C4-2B (cell line): ENCODE results near the gene NDUFB2.
A peak's percentile ranks its signal among the peaks of the same experiment; 100 is the strongest.
"Not testable (repeated sequence)": the region's sequence is repeated elsewhere in the genome, so short reads cannot be mapped to it uniquely, and the experiment has no call there.

Experiments
- H3K27ac ChIP-seq: fragments of 450-650 bp; 2 replicates; pipeline ENCODE4 v1.5.1; 2017
- ZFX ChIP-seq: fragments of 450-650 bp; IDR thresholded peaks from 2 replicates; pipeline ENCODE4 v1.6.1; 2017
- TF ChIP-seq, protein P1 (sequence below): fragments of 450-650 bp; conservative IDR thresholded peaks from 2 replicates; pipeline ENCODE4 v1.5.1; 2017; ENCODE audit warnings: mild to moderate bottlenecking

Gene NDUFB2

DNA sequence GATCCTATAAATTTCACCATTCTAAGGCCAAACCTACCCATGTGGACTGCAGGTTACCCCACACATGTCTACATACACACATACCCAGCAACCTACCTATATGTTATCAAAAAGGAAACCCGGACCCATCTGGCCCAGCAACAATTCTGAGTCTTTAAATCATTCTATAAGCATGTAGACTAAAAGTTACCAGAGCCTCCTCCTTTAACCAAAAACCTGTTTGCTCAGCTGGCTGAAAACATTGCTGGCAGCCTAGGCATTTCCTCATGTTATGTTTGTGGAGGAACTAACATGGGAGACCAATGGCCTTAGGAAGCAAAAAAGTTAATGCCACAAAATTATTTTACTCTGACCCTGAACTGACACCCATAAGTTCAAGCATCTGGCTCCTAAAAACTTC lies 29.0 kb upstream of the NDUFB2 start:
- TF ChIP-seq, protein P1, sequence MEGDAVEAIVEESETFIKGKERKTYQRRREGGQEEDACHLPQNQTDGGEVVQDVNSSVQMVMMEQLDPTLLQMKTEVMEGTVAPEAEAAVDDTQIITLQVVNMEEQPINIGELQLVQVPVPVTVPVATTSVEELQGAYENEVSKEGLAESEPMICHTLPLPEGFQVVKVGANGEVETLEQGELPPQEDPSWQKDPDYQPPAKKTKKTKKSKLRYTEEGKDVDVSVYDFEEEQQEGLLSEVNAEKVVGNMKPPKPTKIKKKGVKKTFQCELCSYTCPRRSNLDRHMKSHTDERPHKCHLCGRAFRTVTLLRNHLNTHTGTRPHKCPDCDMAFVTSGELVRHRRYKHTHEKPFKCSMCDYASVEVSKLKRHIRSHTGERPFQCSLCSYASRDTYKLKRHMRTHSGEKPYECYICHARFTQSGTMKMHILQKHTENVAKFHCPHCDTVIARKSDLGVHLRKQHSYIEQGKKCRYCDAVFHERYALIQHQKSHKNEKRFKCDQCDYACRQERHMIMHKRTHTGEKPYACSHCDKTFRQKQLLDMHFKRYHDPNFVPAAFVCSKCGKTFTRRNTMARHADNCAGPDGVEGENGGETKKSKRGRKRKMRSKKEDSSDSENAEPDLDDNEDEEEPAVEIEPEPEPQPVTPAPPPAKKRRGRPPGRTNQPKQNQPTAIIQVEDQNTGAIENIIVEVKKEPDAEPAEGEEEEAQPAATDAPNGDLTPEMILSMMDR = no peak
- TF ChIP-seq ZFX = no peak
- peak overlapping the region; percentile 39; the same call in 1 of the 2 replicates for H3K27ac ChIP-seq

DNA sequence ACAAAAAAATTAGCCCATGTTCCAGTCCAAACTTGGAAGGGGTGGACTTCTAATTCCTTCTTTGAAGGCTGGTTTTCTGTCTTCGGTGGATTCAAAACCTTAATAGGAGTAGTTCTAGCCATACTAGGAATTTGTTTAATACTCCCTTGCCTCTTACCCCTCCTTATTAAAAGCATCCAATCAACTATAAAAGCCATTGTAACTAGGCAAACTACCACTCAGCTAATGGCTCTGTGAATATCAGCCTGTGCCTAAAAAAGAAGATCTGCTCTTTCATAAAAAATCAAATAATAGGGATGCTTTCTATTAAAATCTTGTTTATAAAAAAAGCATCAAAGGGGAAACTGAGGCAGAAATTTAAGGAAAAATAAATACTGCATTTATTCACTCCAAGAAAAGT lies 27.9 kb upstream of the NDUFB2 start:
- no peak overlapping the region for H3K27ac ChIP-seq

DNA sequence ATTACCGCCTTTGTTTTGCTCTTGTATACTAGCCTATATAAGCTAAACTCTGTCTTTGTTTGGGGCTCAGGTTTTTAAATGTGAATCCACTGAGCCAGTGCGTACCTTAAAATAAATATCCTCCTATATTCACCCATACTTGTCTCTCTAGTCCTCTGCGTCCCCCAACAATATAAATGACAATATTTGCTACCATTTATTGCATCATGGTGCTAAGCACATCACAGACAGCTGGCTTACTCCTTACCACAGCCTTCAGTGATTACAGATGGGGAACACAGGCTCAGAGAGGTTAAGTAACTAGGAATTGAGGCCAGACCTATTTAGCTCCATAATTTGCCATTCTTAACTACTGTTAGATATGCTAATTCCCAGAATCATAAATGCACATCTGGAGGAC lies 27.2 kb upstream of the NDUFB2 start:
- H3K27ac ChIP-seq = no peak overlapping the region
- TF ChIP-seq ZFX = no peak
- TF ChIP-seq, protein P1 = no peak

More for the DNA sequence above, 27.9 kb upstream of the NDUFB2 start:
- no peak for TF ChIP-seq ZFX
- TF ChIP-seq, protein P1 = no peak

DNA sequence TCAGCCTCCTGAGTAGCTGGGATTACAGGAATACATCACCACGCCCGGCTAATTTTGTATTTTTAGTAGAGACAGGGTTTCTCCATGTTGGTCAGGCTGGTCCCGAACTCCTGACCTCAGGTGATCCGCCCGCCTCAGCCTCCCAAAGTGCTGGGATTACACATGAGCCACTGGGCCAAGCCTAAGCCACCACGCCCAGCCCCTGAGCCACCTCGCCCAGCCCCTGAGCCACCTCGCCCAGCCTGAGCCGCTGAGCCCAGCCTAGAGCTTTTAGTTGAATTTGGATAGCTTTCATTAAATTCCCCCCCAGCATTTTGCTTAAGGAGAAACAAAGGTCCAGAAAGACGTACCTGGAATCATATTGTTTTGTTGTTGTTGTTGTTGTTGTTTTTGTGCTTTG lies 26.6 kb upstream of the NDUFB2 start:
- not testable (repeated sequence) for H3K27ac ChIP-seq

DNA sequence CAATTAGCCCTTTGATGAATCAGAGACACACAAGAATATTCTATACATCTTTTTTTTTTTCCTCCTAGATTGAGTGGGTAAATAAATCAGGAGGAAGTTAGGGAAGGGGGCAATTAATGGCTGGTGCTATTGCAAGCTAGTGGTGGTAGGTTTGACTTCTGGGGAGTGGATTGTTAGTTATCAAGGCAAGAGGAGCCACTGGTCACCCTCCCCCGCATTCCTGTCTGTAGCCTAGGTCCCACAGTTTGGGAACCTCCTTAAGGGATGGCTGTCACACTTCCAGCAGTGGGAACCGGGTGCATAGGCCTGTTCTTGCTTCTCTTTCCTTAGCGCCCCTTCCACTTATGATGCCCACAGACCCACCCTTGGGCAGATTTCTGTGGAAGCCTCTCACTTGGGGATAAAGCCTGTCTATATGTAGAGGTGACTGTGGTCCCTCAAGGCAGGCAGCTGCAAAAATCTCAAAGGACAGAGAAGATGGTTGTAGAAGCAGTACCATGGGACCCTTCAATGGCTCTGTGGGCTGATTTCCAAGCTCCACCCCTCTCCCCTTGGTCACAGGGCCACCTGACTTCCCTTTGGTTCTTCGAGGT lies 26.1 kb upstream of the NDUFB2 start:
- TF ChIP-seq ZFX = no peak
- TF ChIP-seq, protein P1 = no peak
- no peak overlapping the region for H3K27ac ChIP-seq

DNA sequence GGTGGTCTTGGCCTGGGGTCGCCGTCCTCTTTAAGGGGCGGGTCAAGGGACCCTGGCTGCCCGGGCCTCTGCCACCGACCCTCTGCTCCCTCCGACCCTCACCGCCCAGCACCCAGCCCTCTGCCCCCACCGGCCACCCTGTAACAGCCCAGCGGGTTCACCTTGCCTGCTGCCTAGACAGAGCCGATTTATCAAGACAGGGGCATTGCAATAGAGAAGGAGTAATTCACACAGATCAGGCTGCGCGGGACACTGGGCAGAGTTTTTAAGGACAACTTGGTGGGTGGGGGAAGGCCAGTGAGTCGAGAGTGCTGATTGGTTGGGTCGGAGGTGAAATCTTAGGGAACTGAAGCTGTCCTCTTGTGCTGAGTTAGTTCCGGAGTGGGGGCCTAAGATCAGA lies 24.5 kb upstream of the NDUFB2 start:
- TF ChIP-seq ZFX = no peak
- TF ChIP-seq, protein P1 = no peak
- H3K27ac ChIP-seq = no peak overlapping the region

DNA sequence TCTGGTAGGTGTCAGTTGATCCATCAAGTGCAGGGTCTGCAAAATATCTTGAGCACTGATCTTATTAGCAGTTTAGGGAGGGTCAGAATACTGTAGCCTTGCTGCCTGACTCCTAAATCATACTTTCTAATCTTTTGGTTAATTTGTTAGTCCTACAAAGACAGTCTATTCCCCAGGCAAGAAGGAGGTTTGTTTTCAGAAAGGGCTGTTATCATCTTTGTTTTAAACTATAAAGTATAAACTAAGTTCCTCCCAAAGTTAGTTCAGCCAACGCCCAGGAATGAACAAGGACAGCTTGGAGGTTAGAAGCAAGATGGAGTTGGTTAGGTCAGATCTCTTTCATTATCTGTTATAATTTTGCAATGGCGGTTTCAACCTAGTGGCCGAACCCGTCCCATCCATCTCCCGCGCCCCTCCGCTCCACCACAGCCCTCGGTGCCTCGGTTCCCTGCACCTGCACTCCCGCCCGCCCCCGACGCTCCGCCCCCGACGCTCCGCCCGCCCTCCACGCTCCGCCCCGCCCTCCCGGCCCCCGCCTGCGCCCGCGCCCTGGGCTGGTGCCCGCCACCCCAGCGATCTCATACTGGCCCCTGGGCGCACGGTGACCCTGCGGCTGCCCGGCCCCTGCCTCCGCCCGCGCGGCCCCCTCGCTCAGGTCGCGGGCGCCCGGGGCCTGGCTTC lies 24.0 kb upstream of the NDUFB2 start, which contains the start of gene ADCK2:
Gene ADCK2, plus strand, starts transcription at position 564 of the 681 bp plus-strand sequence. CDS start 386 bp downstream, outside the sequence.
- peak within 1 kb of the TSS; percentile 87 for H3K27ac ChIP-seq

More for the DNA sequence above, 24.0 kb upstream of the NDUFB2 start, which contains the start of gene ADCK2:
- no peak for TF ChIP-seq ZFX
- TF ChIP-seq, protein P1 = no peak
